Psoas muscle (tissue), 8 donors: ENCODE measurements around the gene SMC5. TPM values are rescaled to one million over a fixed set of nuclear protein-coding genes. Genes with fewer than 3 reads are reported as not detected.

Source experiments
- ATAC-seq, 4 donors: fragments of 200-7000 bp; cut with Tn5 transposase; one replicate each; pipeline ENCODE4 v1.9.1; 2020; ENCODE audit warnings: moderate library complexity in 3 of 4, mild to moderate bottlenecking in 2 of 4
- DNase-seq, 2 donors: peaks; one replicate each; pipeline ENCODE4 v3.0.0-alpha.2; 2020
- H3K27ac ChIP-seq: fragments of 200-600 bp; one replicate; pipeline ENCODE4 v1.8.0; 2022
- H3K27me3 ChIP-seq, 3 donors: fragments of 200-600 bp in 1 of 3; one replicate each; pipeline versions ENCODE4 v1.6.1 to v1.8.0; 2013 to 2022; ENCODE audit warnings: low read length in 2 of 3, mild to moderate bottlenecking in 2 of 3, moderate library complexity in 1 of 3; ENCODE audit not compliant: insufficient read depth in 3 of 3
- H3K36me3 ChIP-seq, 2 donors: fragments of 200-600 bp in 1 of 2; one replicate each; pipeline versions ENCODE4 v1.6.1 to v1.8.0; 2013 to 2022; ENCODE audit warnings: low read depth in 1 of 2, mild to moderate bottlenecking in 1 of 2, moderate library complexity in 1 of 2; ENCODE audit not compliant: insufficient read depth in 1 of 2
- H3K4me1 ChIP-seq: fragments of 200-600 bp; one replicate; pipeline ENCODE4 v1.8.0; 2022
- H3K4me3 ChIP-seq: fragments of 200-600 bp; one replicate; pipeline ENCODE4 v1.8.0; 2022; ENCODE audit warnings: mild to moderate bottlenecking
- H3K9me3 ChIP-seq: fragments of 200-600 bp; one replicate; pipeline ENCODE4 v1.8.0; 2022
- CTCF ChIP-seq: fragments of 200-600 bp; IDR thresholded peaks from one replicate; pipeline ENCODE4 v1.8.0; 2022; ENCODE audit warnings: antibody characterized with exemption
- WGBS, 3 donors: extraction: QIAGEN DNeasy Blood & Tissue Kit; methylation state at CpG; one replicate each; pipeline versions ENCODE4 v1.1.6 to v1.1.7; 2013; 5-methylcytosine and 5-hydroxymethylcytosine counted together
- intact Hi-C, 2 donors: fragments of 100-400 bp; cut with DNase I; formaldehyde crosslinking; loops; one replicate each; pipeline versions ENCODE4 v1.11.0 to v1.14.2; 2022
- polyA plus RNA-seq, 3 donors: library from polyadenylated mRNA; stranded (reverse); fragments of 200-250 nt; gene quantifications; one replicate each; pipeline ENCODE4 v1.2.3, GENCODE V29; 2013
- total RNA-seq, 4 donors: library from RNA; stranded (reverse); fragmentation: NEBNext Ultra II Directional in 2 of 4; extraction: Animal tissue kit (Norgen Biotek cat#: 25700) in 2 of 4; gene quantifications; one replicate each; pipeline versions ENCODE4 v1.2.1 to v1.2.4, GENCODE V29; 2021 to 2023
- donor health status: healthy with polysubstance abuse.
- donor health status: DM: no; HTN: no; CAD: no; lungs with moderate emphysema.
- donor health status: Bipolar disorder and iron deficiency.
- donor health status: healthy.
- donor health status: DM: yes; HTN: yes; CAD: no.
- donor health status: DM: no; HTN: no; CAD: no.
- donor health status: DM: no; HTN: no; CAD: no.
- donor health status: DM: yes; HTN: yes; CAD: no.

Gene SMC5
- total and polyA plus RNA-seq, 7 donors, result 5.5 to 21.0 (median 18.1) TPM

GRCh38 chr9:70389621-70390266 is 131.0 kb downstream of the SMC5 start:
- WGBS, 3 donors, result 23 to 39% (median 28%) methylated on average over 10 of the region's 10 CpGs
- Histone ChIP-seq H3K36me3 (peaks cover 0 to 19% of the 10 kb centered on the region in 2 donors), H3K27me3 (no peaks in the 10 kb centered on the region), H3K4me1 (peaks cover 87% of the 10 kb centered on the region), H3K4me3 (no peak overlapping the region), H3K27ac (peak overlapping the region; percentile 61), H3K9me3 (no peaks in the 10 kb centered on the region)
- no peak for TF ChIP-seq CTCF
- ATAC-seq (peak; percentile 45 to 77 (median 56)), DNase-seq (peak in 1 of 2 donors; percentile 42)
- intact Hi-C loops, result loop anchor here in 1 of 2 donors (5.0 kb wide), 1 partner anchor 32 kb away; no protein-coding TSS in a partner anchor

- TF ChIP-seq CTCF, result no peak
- WGBS, 3 donors, result 47 to 53% (median 53%) methylated on average over 2 of the region's 2 CpGs
- ATAC-seq (peak in 3 of 4 donors; percentile 9 to 24 (median 22)), DNase-seq (no peak)
- Histone ChIP-seq H3K27ac (peak overlapping the region; percentile 61), H3K9me3 (no peaks in the 10 kb centered on the region), H3K4me3 (no peak overlapping the region), H3K4me1 (peaks cover 88% of the 10 kb centered on the region), H3K27me3 (no peaks in the 10 kb centered on the region), H3K36me3 (peaks cover 0 to 17% of the 10 kb centered on the region in 2 donors)
- intact Hi-C loops, result loop anchor here in 1 of 2 donors (5.0 kb wide), 1 partner anchor 34 kb away; no protein-coding TSS in a partner anchor
Observed at GRCh38 chr9:70390933-70391341, 132.2 kb downstream of the SMC5 start.

GRCh38 chr9:70392189-70392588 is 133.4 kb downstream of the SMC5 start:
- WGBS, 3 donors, result 26 to 38% (median 28%) methylated on average over 2 of the region's 2 CpGs
- Histone ChIP-seq H3K27ac (peak overlapping the region; percentile 57), H3K36me3 (peaks cover 0 to 5% of the 10 kb centered on the region in 2 donors), H3K27me3 (no peaks in the 10 kb centered on the region), H3K4me1 (peaks cover 88% of the 10 kb centered on the region), H3K9me3 (no peaks in the 10 kb centered on the region), H3K4me3 (peak overlapping the region; percentile 32)
- no peak for DNase-seq
- intact Hi-C loops, result loop anchor here in 1 of 2 donors (5.0 kb wide), 1 partner anchor 35 kb away; no protein-coding TSS in a partner anchor
- ATAC-seq, result peak; percentile 49 to 65 (median 64)
- TF ChIP-seq CTCF, result peak; percentile 38

GRCh38 chr9:70392850-70393249 is 134.1 kb downstream of the SMC5 start:
- WGBS, 3 donors, result 54 to 70% (median 67%) methylated on average over 3 of the region's 3 CpGs
- Histone ChIP-seq H3K4me3 (peak overlapping the region; percentile 32), H3K9me3 (no peaks in the 10 kb centered on the region), H3K36me3 (no peaks in the 10 kb centered on the region), H3K4me1 (peaks cover 95% of the 10 kb centered on the region), H3K27ac (peak overlapping the region; percentile 57), H3K27me3 (no peaks in the 10 kb centered on the region)
- no peak for TF ChIP-seq CTCF
- DNase-seq, result no peak
- peak in 2 of 4 donors; percentile 3 to 10 for ATAC-seq
- intact Hi-C loops, result loop anchor here in 1 of 2 donors (5.0 kb wide), 1 partner anchor 36 kb away; no protein-coding TSS in a partner anchor
